Measurements from ENCODE around the gene MALSU1. TPM values are rescaled to one million over a fixed set of nuclear protein-coding genes. Genes with fewer than 3 reads are reported as not detected.

Gene MALSU1
- 65.7 to 89.4 TPM (median 82.3 TPM) in 5 replicates for total RNA-seq (2022; extraction: Qiagen RNA extraction; ENCODE audit: low read depth)

DNA sequence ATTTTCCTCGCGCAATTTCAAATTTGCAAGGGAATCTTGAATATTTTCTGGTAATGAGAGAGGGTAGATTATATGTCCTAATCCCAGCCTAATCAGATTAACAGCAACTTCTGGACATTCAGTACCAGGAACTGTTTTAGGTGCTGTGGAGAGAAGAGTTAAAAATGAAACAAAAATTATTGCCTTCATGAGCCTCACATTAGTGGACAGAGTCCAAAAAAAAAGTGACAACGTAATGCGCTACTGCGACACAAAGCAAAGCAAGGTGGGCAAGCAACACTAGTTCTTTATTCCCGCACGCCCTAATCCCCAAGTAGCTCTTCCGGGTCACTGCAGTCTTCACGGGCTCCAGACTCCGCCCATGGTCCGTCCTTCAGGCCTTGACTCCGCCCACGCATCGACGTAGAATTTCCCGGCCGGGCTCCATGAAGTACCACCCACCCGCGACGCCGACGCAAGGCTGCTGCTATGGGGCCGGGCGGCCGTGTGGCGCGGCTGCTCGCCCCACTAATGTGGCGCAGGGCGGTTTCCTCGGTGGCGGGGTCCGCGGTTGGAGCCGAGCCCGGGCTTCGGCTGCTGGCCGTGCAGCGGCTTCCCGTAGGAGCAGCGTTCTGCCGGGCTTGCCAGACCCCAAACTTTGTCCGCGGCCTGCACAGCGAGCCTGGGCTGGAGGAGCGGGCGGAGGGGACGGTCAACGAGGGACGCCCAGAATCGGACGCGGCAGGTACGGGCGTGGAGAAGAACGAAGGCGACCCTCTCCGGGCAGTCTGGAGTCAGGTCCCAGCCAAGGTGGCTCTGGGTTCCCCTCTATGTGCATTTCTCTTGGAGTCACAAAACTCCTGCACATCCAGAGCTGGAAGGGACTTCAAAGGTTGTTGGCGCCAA lies at the start of gene MALSU1:
Gene MALSU1 (plus strand): TSS at position 455 of the 885 bp plus-strand sequence. CDS start 14 bp downstream, at position 469.

Other genes starting within 250 kb of the MALSU1 start
- gene KLHL7, start 193.6 kb upstream of the MALSU1 start, total RNA-seq (2022; extraction: Qiagen RNA extraction; ENCODE audit: low read depth): 20.6 to 24.8 TPM (median 23.0 TPM) in 5 replicates
- 23.3 to 31.9 TPM (median 30.0 TPM) in 5 replicates for gene NUP42, start 117.3 kb upstream of the MALSU1 start, total RNA-seq (2022; extraction: Qiagen RNA extraction; ENCODE audit: low read depth)
- 1.9 to 2.3 TPM (median 2.0 TPM) in 5 replicates for gene GPNMB, start 52.6 kb upstream of the MALSU1 start, total RNA-seq (2022; extraction: Qiagen RNA extraction; ENCODE audit: low read depth)
- 17.7 to 29.1 TPM (median 21.1 TPM) in 5 replicates for gene IGF2BP3, start 171.2 kb downstream of the MALSU1 start, total RNA-seq (2022; extraction: Qiagen RNA extraction; ENCODE audit: low read depth)
- gene TRA2A, start 232.6 kb downstream of the MALSU1 start, total RNA-seq (2022; extraction: Qiagen RNA extraction; ENCODE audit: low read depth): 69.6 to 82.8 TPM (median 74.1 TPM) in 5 replicates